Type B pancreatic cell (in vitro differentiated cells): ENCODE results near the gene CYSTM1. TPM values are rescaled to one million over a fixed set of nuclear protein-coding genes. Genes with fewer than 3 reads are reported as not detected.

ENCODE experiments used
- DNase-seq: peaks from one replicate; pipeline ENCODE4 v3.0.0; 2021; ENCODE audit warnings: mixed read lengths; ENCODE audit not compliant: unreplicated experiment; ENCODE audit errors: extremely low spot score
- H3K27ac Mint-ChIP-seq: 2 replicates; pipeline ENCODE4 v1.8.0; 2021; ENCODE audit warnings: mild to moderate bottlenecking, mixed read lengths
- H3K27me3 Mint-ChIP-seq: 2 replicates; pipeline ENCODE4 v1.8.0; 2021; ENCODE audit warnings: mixed read lengths
- H3K36me3 Mint-ChIP-seq: 2 replicates; pipeline ENCODE4 v1.8.0; 2021; ENCODE audit warnings: mixed read lengths
- H3K4me1 Mint-ChIP-seq: one replicate; pipeline ENCODE4 v1.8.0; 2021; ENCODE audit warnings: mixed read lengths; ENCODE audit not compliant: unreplicated experiment
- H3K4me3 Mint-ChIP-seq: 2 replicates; pipeline ENCODE4 v1.8.0; 2021; ENCODE audit warnings: mild to moderate bottlenecking, mixed read lengths
- H3K9me3 Mint-ChIP-seq: 2 replicates; pipeline ENCODE4 v1.8.0; 2021; ENCODE audit warnings: mixed read lengths
- CTCF ChIP-seq: fragments of 200-600 bp; sonication (generic); conservative IDR thresholded peaks from 2 replicates; pipeline ENCODE4 v1.5.0; 2021; ENCODE audit warnings: antibody characterized with exemption, mild to moderate bottlenecking
- total RNA-seq: library from RNA; stranded (reverse); gene quantifications from 2 replicates; pipeline ENCODE4 v1.2.1, GENCODE V29; 2021; ENCODE audit warnings: low replicate concordance

Gene CYSTM1
- total RNA-seq, 1 donor from 2014 or later, result 73.5 TPM

DNA sequence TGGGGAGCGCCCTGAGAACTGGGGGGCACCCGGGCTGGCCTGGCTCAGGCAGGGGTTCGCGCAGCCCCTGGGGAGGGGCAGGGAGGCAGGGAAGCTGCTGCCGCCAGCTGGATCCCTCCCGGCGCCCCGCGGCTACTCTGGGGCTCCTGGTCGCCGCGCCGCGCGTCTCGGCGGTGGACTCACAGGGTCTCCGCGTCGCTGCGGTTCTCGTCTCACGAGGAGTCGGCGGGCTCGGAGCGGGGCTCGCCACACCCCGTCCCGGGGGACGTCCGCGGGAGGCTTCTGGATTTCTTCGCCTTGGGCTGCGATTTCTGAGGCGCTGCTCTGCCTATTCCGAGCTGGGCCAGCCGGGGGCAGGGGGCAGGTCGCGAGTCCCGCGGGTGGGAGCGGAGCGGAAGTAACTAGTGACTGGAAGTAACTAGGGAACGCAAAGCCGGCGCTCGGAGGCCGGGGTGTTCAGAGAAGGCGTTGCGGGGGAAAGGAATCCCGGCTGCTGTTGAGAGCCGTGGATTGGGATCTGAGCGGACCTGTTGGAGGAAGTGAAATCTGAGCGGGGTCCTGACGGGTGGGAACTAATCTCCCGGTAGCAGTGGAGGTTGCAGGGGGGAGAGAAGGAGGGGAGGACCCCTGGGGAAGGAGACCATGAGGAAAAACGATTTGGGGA lies 511 bp downstream of the CYSTM1 start:
- H3K4me3 Mint-ChIP-seq, result peak overlapping the region; percentile 96
- peak; percentile 80 for DNase-seq
- peaks cover 13% of the 10 kb centered on the region for H3K27me3 Mint-ChIP-seq
- H3K4me1 Mint-ChIP-seq, result peaks cover 5% of the 10 kb centered on the region
- H3K9me3 Mint-ChIP-seq, result no peaks in the 10 kb centered on the region
- TF ChIP-seq CTCF, result peak; percentile 43
- H3K27ac Mint-ChIP-seq, result peak overlapping the region; percentile 99
- no peaks in the 10 kb centered on the region for H3K36me3 Mint-ChIP-seq

DNA sequence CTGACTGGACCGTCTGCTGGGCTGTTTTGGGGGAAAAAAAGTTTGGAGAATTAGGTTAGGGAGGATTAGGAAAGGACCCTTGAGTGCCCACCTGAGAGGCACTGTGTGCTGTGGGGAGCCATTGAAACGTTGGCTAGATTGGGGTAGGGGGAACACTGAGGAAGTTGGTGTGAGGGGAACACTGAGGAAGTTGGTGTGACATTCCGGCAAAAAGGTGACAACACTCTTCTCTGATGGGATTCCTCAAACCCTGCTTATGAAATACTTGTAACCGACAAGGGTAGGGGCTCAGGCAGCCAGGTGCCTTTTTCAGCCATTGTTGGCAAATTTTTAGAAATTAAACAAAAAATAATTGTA lies 1.0 kb downstream of the CYSTM1 start:
- no peak for DNase-seq
- Mint-ChIP-seq H3K4me3 (peak overlapping the region; percentile 96), H3K27ac (peak overlapping the region; percentile 99), H3K27me3 (peaks cover 13% of the 10 kb centered on the region), H3K4me1 (peaks cover 9% of the 10 kb centered on the region), H3K36me3 (no peaks in the 10 kb centered on the region), H3K9me3 (no peaks in the 10 kb centered on the region)
- no peak for TF ChIP-seq CTCF

GRCh38 chr5:140178086-140178410 lies 3.1 kb downstream of the CYSTM1 start:
- Mint-ChIP-seq H3K4me3 (peak overlapping the region; percentile 76), H3K27ac (peak overlapping the region; percentile 76), H3K9me3 (no peaks in the 10 kb centered on the region), H3K27me3 (peaks cover 13% of the 10 kb centered on the region), H3K4me1 (peaks cover 25% of the 10 kb centered on the region), H3K36me3 (no peaks in the 10 kb centered on the region)
- DNase-seq, result no peak
- no peak for TF ChIP-seq CTCF

- no peaks in the 10 kb centered on the region for H3K36me3 Mint-ChIP-seq
- no peak overlapping the region for H3K27ac Mint-ChIP-seq
- H3K4me3 Mint-ChIP-seq, result no peak overlapping the region
- peaks cover 29% of the 10 kb centered on the region for H3K4me1 Mint-ChIP-seq
- no peak for TF ChIP-seq CTCF
- H3K9me3 Mint-ChIP-seq, result no peaks in the 10 kb centered on the region
- peaks cover 8% of the 10 kb centered on the region for H3K27me3 Mint-ChIP-seq
- no peak for DNase-seq
Observed at GRCh38 chr5:140178482-140179116, 3.6 kb downstream of the CYSTM1 start.

- H3K4me3 Mint-ChIP-seq, result peak overlapping the region; percentile 36
- DNase-seq, result no peak
- peaks cover 24% of the 10 kb centered on the region for H3K4me1 Mint-ChIP-seq
- TF ChIP-seq CTCF, result no peak
- H3K36me3 Mint-ChIP-seq, result no peaks in the 10 kb centered on the region
- peaks cover under 1% of the 10 kb centered on the region for H3K27me3 Mint-ChIP-seq
- H3K9me3 Mint-ChIP-seq, result no peaks in the 10 kb centered on the region
- peak overlapping the region; percentile 58 for H3K27ac Mint-ChIP-seq
Observed at GRCh38 chr5:140181002-140181483, 6.1 kb downstream of the CYSTM1 start.
